GM18511 (cell line): ENCODE measurements around the gene DBP.
"Not testable (repeated sequence)": the region's sequence is repeated elsewhere in the genome, so short reads cannot be mapped to it uniquely, and the experiment has no call there.

Experiments used
- ATAC-seq: cut with Tn5 transposase; IDR thresholded peaks from one replicate; pipeline ENCODE4 v1.9.1; 2021; ENCODE audit warnings: mild to moderate bottlenecking, moderate library complexity; ENCODE audit not compliant: unreplicated experiment

Gene DBP

DNA sequence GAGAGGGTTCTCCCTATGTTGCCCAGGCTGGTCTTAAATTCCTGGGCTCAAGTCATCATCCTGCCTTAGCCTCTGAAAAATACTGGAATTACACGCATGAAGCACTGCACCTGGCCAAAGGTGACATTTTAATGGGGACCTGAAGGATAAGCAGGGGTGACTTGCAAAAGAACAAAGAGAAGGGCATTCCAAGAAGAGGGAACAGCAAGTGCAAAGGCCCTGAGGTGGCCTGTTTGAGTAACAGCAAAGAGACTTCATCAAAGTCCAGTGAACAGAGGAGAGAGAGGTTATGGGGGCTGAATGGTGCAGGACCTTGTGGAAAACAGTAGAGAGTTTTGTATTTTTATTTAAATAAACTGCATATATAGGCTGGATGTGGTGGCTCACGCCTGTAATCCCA is 4.7 kb upstream of the DBP start:
- ATAC-seq, result no peak

DNA sequence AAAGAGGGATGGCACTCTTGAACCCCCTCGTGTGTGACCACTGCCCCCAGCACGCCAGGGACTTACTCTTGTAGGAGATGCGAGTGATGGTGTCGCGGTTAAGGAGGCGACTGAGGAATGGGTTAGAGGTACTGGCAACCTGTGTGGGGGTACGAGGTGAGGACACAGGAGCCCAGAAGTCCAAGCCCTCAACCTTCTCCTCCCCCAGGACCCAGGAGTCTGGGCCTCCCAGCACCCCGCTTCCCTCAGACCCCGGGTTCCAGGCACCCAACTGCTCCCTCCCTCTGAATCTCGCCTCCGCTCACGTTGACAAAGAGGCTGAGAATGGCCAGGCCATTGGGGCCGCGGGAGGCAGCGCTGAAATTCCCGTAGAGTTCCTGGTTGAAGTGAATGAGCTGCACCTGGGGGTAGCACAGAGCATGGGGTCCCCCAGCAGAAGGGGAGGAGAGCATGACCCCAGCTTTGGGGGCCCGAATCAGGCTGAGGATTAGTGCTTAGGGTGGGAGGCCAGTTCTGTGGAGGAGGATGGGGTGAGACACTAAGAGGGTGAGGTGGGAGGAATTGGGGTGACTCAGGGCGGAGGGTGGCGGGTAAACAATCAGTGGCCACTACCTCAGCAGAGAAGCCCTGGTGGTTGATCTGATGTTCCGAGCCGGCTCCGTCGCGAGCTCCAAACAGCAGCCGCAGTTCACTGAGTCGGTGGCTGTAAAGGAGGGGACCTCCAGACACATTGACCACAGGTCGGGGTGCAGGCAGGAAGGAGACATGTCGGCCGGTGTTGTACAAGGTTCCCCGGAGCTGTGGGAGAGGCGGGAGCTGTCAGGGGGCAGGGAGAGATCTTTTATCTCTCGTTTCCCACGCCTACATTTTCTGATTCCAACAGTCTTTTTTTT is 2.5 kb upstream of the DBP start:
- ATAC-seq, result no peak

- no peak for ATAC-seq
Measured at GRCh38 chr19:48638831-48639381, 1.7 kb upstream of the DBP start.

- peak; percentile 19 for ATAC-seq
Measured at GRCh38 chr19:48637948-48638830, 1.0 kb upstream of the DBP start.

DNA sequence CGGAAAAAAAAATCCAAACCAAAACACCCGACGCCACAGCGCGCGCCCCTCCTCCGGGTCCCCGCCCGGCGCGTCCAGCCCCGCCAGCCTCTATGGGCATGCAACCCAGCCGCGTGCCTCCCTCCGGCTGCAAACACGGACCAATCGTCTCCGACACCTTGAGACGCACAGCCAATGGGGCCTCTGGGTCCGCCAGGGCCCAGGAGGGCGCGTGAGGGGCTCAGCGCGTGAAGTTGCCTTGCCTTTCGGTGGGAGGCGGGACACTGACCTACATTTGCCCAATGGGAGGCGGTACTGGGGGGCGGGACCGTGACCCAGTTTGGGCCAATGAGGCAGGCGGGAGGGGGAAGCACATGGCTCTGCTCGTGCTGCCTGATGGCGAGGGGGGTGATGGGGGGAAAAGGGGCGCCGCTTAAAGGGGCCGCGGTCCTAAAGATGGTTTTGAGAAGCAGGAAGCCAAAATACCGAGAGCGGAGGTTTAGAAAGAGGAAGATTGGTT is 319 bp upstream of the DBP start:
- peak; percentile 80 for ATAC-seq

DNA sequence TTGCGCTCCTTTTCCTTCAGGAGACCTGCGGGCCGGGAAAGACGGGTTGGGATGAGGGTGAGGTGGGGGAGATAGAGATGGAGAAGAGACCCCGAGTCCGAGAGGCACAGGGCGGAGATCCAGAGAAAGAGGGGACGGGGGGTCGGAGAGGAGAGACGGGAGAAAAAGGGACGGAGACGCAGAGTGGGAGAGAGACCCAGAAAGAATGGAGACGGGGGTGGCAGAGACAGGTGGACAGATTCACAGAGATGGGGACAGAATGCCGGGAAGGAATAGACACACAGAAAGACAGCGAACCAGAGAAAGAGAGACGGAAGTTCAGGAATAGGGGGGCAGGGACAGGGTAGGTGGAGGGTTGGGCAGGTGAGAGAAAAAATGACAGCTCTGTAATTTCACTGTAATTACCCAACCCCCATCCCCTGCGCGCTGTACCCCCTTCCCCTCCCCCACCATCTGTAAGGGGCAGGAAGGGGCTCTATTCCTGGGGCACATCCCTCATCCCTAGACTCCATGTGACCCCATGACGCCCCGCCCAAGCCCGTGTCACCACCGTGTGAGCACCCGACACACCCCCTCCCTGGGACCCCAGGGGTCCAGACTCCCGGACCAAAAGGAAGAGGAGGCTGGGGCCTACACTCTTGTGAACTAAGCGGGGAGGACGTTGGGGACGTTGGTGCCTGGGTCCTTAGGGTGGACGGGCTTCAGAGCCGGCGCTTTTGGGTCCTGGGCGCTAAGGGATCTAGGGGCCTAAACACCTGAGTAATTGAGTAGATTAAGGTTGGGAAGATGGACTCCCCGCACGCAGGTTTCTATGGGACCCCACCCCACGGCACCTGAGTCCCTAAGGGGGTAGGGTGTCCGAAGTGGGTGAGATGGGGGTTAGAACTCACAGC is 967 bp downstream of the DBP start:
- ATAC-seq, result no peak

DNA sequence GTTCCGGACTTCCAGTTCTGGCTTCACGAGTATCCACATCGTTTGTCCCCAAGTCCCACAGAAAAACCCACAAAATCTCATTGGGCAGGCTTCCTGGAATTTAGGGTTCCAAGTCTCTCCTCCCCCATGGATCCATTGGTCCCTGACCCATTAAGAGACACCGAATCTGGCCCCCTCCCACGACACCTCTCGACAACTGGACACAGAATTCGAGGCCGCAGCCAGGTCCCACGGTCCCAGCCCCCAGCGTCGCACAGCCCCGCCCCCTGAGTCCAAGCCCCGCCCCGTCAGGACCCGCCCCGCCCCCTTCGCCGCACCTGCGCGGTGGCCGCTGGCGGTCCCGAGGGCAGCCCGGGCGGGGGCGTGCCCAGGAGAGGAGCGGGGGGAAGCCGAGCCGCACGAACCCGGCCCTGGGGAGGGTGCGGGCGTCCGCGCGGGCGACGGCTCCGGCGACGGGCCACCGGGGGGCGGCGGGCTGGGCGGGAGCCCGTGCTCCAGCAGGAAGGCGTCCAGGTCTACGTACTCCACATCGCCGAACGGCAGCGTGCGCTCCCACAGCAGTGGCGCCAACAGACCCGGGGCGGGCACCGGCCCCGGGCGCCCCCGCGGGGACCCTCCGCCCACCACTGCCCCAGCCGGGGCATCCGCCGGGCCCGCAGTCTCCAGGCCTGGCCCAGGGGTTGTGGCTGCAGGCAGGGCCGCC is 1.8 kb downstream of the DBP start:
- no peak for ATAC-seq

GRCh38 chr19:48634424-48635262 is 2.5 kb downstream of the DBP start:
- no peak for ATAC-seq

- ATAC-seq, result no peak
Measured at GRCh38 chr19:48634036-48634342, 3.2 kb downstream of the DBP start.

- ATAC-seq, result no peak
Measured at GRCh38 chr19:48633148-48634035, 3.8 kb downstream of the DBP start.

DNA sequence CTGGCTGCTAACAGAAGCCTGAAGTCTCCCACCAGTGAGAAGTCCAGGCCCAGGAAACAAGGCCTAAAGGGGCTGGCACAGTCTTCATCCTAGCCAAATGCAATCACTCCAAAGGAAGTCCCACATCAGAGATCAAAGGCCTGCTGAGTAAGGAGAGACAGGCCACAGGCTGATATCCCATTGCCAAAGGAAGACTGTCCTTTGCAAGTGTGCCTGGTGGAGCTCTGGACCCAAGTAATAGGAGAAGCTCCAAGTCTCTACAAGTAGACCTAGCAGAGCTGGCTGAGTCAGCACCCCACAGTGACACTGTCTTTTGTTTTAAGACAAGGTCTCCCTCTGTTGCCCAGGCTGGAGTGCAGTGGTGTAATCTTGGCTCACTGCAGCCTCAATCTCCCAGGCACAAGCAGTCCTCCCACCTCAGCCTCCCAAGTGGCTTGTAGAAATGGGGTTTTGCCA is 4.5 kb downstream of the DBP start:
- ATAC-seq, result no peak

- not testable (repeated sequence) for ATAC-seq
Measured at GRCh38 chr19:48632286-48632685, 4.9 kb downstream of the DBP start.

DNA sequence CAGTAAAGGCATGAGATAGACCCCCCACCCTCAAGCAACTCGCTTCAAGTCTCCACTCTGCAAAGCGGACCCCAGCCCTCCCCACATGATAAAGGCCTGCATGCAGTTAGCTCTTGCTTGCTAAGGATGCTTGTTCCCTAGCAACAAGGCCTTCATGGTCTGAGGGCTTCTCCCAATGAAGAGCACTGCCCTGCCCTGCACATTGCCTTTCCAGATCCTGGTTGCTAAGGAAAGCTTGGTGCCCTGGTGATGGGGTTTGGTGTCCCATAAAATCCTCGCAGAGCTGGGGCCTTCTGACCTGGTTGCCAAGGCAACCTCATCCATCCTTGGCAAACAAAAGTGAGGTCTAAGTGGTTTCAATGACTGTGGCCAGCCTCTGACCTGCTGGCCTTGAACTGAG is 6.0 kb downstream of the DBP start:
- no peak for ATAC-seq

GRCh38 chr19:48630296-48631063 is 6.7 kb downstream of the DBP start:
- ATAC-seq, result no peak

- ATAC-seq, result no peak
Measured at GRCh38 chr19:48629599-48630295, 7.4 kb downstream of the DBP start.

GRCh38 chr19:48629297-48629598 is 7.9 kb downstream of the DBP start:
- ATAC-seq, result no peak
